GM23338 (cell line): ENCODE data around the gene AKR1E2. TPM values are rescaled to one million over a fixed set of nuclear protein-coding genes. Genes with fewer than 3 reads are reported as not detected.

Source experiments
- ATAC-seq: fragments of 200-7000 bp; cut with Tn5 transposase; 3 replicates; pipeline ENCODE4 v1.9.1; 2020
- DNase-seq: peaks from one replicate; pipeline ENCODE4 v3.0.0-alpha.2; 2015; ENCODE audit warnings: low spot score
- H2AFZ ChIP-seq: fragments of 200-600 bp; sonication (generic); 2 replicates; pipeline ENCODE4 v1.8.0; 2016; ENCODE audit warnings: antibody characterized with exemption, mild to moderate bottlenecking, moderate library complexity
- H3F3A ChIP-seq: fragments of 200-600 bp; sonication (generic); replicated peaks from 2 replicates; pipeline ENCODE4 v1.8.0; 2017; ENCODE audit warnings: antibody characterized with exemption, mixed run types, low read depth
- H3K27ac ChIP-seq: fragments of 200-600 bp; sonication (generic); 2 replicates; pipeline ENCODE4 v1.6.1; 2016; ENCODE audit warnings: low read depth
- H3K27me3 ChIP-seq: fragments of 200-600 bp; sonication (generic); 2 replicates; pipeline ENCODE4 v1.8.0; 2016; ENCODE audit warnings: mild to moderate bottlenecking, mixed run types, moderate library complexity; ENCODE audit not compliant: insufficient read depth
- H3K36me3 ChIP-seq: fragments of 200-600 bp; sonication (generic); 2 replicates; pipeline ENCODE4 v1.8.0; 2016; ENCODE audit warnings: mild to moderate bottlenecking; ENCODE audit not compliant: insufficient read depth
- H3K4me1 ChIP-seq: fragments of 200-600 bp; sonication (generic); 2 replicates; pipeline ENCODE4 v1.8.0; 2016; ENCODE audit warnings: mild to moderate bottlenecking, moderate library complexity; ENCODE audit not compliant: insufficient read depth
- H3K4me2 ChIP-seq: fragments of 200-600 bp; sonication (generic); 2 replicates; pipeline ENCODE4 v1.7.1; 2017; ENCODE audit warnings: mixed run types
- H3K4me3 ChIP-seq: fragments of 200-600 bp; sonication (generic); 2 replicates; pipeline ENCODE4 v1.6.1; 2016; ENCODE audit warnings: mixed run types
- H3K79me2 ChIP-seq: fragments of 200-600 bp; sonication (generic); replicated peaks from 2 replicates; pipeline ENCODE4 v1.8.0; 2017; ENCODE audit warnings: mild to moderate bottlenecking; ENCODE audit not compliant: insufficient read depth
- H3K9me2 ChIP-seq: fragments of 200-600 bp; sonication (generic); 2 replicates; pipeline ENCODE4 v1.8.0; 2017; ENCODE audit not compliant: insufficient read depth
- H4K20me1 ChIP-seq: fragments of 200-600 bp; sonication (generic); replicated peaks from 2 replicates; pipeline ENCODE4 v1.8.0; 2017; ENCODE audit warnings: mild to moderate bottlenecking; ENCODE audit not compliant: insufficient read depth
- H3K27ac Mint-ChIP-seq: 2 replicates; pipeline ENCODE4 v1.8.0; 2020; ENCODE audit warnings: inconsistent platforms, mild to moderate bottlenecking, moderate library complexity, mixed read lengths
- H3K27me3 Mint-ChIP-seq: 3 replicates; pipeline ENCODE4 v1.8.0; 2022; ENCODE audit warnings: low read depth, mild to moderate bottlenecking, moderate library complexity, mixed read lengths, inconsistent platforms; ENCODE audit not compliant: insufficient read depth, poor library complexity
- H3K36me3 Mint-ChIP-seq: 3 replicates; pipeline ENCODE4 v1.8.0; 2021; ENCODE audit warnings: low read depth, mild to moderate bottlenecking, inconsistent platforms, moderate library complexity, mixed read lengths
- H3K4me1 Mint-ChIP-seq: 3 replicates; pipeline ENCODE4 v1.8.0; 2020; ENCODE audit warnings: mild to moderate bottlenecking, inconsistent platforms, mixed read lengths
- H3K4me3 Mint-ChIP-seq: 3 replicates; pipeline ENCODE4 v1.8.0; 2021; ENCODE audit warnings: moderate library complexity, mild to moderate bottlenecking, inconsistent platforms, mixed read lengths
- H3K9me3 Mint-ChIP-seq: 3 replicates; pipeline ENCODE4 v1.8.0; 2020; ENCODE audit warnings: moderate library complexity, mild to moderate bottlenecking, inconsistent platforms, mixed read lengths
- CREB1 ChIP-seq: fragments of 250-450 bp; sonication (Bioruptor Pico); IDR thresholded peaks from 2 replicates; pipeline ENCODE4 v1.5.0; 2020; ENCODE audit warnings: low read depth, mild to moderate bottlenecking, moderate library complexity
- EZH2 ChIP-seq: fragments of 200-600 bp; sonication (generic); IDR thresholded peaks from one replicate; pipeline ENCODE4 v1.8.0; 2017; ENCODE audit warnings: antibody characterized with exemption, mild to moderate bottlenecking, low read depth; ENCODE audit not compliant: unreplicated experiment
- EZH2phosphoT487 ChIP-seq: fragments of 200-600 bp; sonication (generic); IDR thresholded peaks from one replicate; pipeline ENCODE4 v1.8.1; 2018; ENCODE audit warnings: antibody characterized with exemption; ENCODE audit not compliant: unreplicated experiment
- JUNB ChIP-seq: IDR thresholded peaks from one replicate; pipeline ENCODE4 v1.6.1; 2016; ENCODE audit warnings: antibody characterized with exemption; ENCODE audit not compliant: unreplicated experiment
- NANOG ChIP-seq: IDR thresholded peaks from 2 replicates; pipeline ENCODE4 v1.6.1; 2016; ENCODE audit warnings: antibody characterized with exemption, borderline replicate concordance
- POLR2AphosphoS5 ChIP-seq: IDR thresholded peaks from 2 replicates; pipeline ENCODE4 v1.6.1; 2016; ENCODE audit warnings: antibody characterized with exemption, low read depth
- REST ChIP-seq: IDR thresholded peaks from one replicate; pipeline ENCODE4 v1.6.1; 2018; ENCODE audit warnings: antibody characterized with exemption; ENCODE audit not compliant: unreplicated experiment
- STAT1 ChIP-seq: IDR thresholded peaks from one replicate; pipeline ENCODE4 v1.6.1; 2016; ENCODE audit warnings: antibody characterized with exemption; ENCODE audit not compliant: unreplicated experiment
- ZNF114 ChIP-seq: fragments of 250-450 bp; sonication (Bioruptor Pico); IDR thresholded peaks from 2 replicates; pipeline ENCODE4 v1.5.0; 2020; ENCODE audit warnings: mild to moderate bottlenecking, moderate library complexity
- ZNF331 ChIP-seq: fragments of 250-450 bp; sonication (Bioruptor Pico); IDR thresholded peaks from 2 replicates; pipeline ENCODE4 v1.5.0; 2020; ENCODE audit warnings: low read depth, mild to moderate bottlenecking, moderate library complexity
- ZNF462 ChIP-seq: fragments of 250-450 bp; sonication (Bioruptor Pico); IDR thresholded peaks from 2 replicates; pipeline ENCODE4 v1.5.0; 2020; ENCODE audit warnings: mild to moderate bottlenecking, moderate library complexity
- polyA plus RNA-seq: library from polyadenylated mRNA; unstranded; fragments of >200 nt; fragmentation: Nextera tagmentation; extraction: Ambion mirVana; gene quantifications from 2 replicates; pipeline ENCODE4 v1.2.1, GENCODE V29; 2016
- total RNA-seq: library from RNA; depleted of rRNA; stranded (reverse); fragments of >200 nt; shearing (Covaris generic); gene quantifications from 2 replicates; pipeline ENCODE4 v1.2.3, GENCODE V29; 2014
- TF ChIP-seq, protein P1 (sequence below): IDR thresholded peaks from 2 replicates; pipeline ENCODE4 v1.6.1; 2016; ENCODE audit warnings: antibody characterized with exemption
- TF ChIP-seq, protein P2 (sequence below), 2 experiments: fragments of 200-600 bp in 1 of 2; sonication (generic) in 1 of 2; conservative IDR thresholded peaks; 2 replicates each; pipeline versions ENCODE4 v1.5.1 to v1.6.1; 2016 to 2017; ENCODE audit warnings: antibody characterized with exemption in 2 of 2, low read depth in 2 of 2, mild to moderate bottlenecking in 2 of 2, moderate library complexity in 1 of 2

The AKR1E2 gene
- total and polyA plus RNA-seq, 2 experiments from 2014 or later = 2.2 to 4.3 TPM

DNA sequence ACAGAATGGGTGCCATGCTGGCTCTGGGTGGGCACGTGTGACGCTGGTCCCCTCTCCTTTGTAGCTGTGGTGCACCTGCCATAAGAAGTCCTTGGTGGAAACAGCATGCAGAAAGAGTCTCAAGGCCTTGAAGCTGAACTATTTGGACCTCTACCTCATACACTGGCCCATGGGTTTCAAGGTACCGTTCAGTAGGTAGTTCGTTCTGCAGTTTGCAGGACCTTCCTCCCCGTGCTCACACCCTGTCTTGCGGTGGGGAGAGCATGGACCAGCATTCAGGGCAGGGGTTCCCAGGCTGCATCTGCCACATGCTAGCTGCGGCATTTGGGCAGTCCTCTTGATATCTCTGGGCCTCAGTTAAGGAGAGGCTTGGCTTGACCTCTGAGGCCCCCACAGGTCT lies 7.3 kb downstream of the AKR1E2 start:
- Mint-ChIP-seq H3K27ac (no peak overlapping the region), H3K9me3 (no peaks in the 10 kb centered on the region), H3K4me3 (no peak overlapping the region), H3K27me3 (peaks cover 2% of the 10 kb centered on the region), H3K4me1 (no peaks in the 10 kb centered on the region), H3K36me3 (peaks cover 4% of the 10 kb centered on the region; the same call in 1 of the 3 replicates)
- DNase-seq (no peak), ATAC-seq (no peak)
- no peak overlapping the region for H3K4me2 ChIP-seq
- no peak overlapping the region for H3K4me3 ChIP-seq
- H3K79me2 ChIP-seq = no peaks in the 10 kb centered on the region
- 0 out of 2 replicates have a peak, but pooled peaks cover 1% of the 10 kb centered on the region for H3K27me3 ChIP-seq
- no peaks in the 10 kb centered on the region for H3F3A ChIP-seq
- H4K20me1 ChIP-seq = no peaks in the 10 kb centered on the region
- TF ChIP-seq, protein P1, sequence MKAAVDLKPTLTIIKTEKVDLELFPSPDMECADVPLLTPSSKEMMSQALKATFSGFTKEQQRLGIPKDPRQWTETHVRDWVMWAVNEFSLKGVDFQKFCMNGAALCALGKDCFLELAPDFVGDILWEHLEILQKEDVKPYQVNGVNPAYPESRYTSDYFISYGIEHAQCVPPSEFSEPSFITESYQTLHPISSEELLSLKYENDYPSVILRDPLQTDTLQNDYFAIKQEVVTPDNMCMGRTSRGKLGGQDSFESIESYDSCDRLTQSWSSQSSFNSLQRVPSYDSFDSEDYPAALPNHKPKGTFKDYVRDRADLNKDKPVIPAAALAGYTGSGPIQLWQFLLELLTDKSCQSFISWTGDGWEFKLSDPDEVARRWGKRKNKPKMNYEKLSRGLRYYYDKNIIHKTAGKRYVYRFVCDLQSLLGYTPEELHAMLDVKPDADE = no peak
- TF ChIP-seq STAT1 = no peak
- no peak for TF ChIP-seq EZH2phosphoT487
- TF ChIP-seq CREB1 (CRISPR knock-in tag) = no peak
- no peak for TF ChIP-seq POLR2AphosphoS5
- TF ChIP-seq NANOG = no peak
- TF ChIP-seq ZNF114 (CRISPR knock-in tag) = no peak
- no peak for TF ChIP-seq JUNB
- TF ChIP-seq ZNF462 (CRISPR knock-in tag) = no peak
- TF ChIP-seq EZH2 = no peak
- TF ChIP-seq ZNF331 (CRISPR knock-in tag) = no peak
- TF ChIP-seq, protein P2, sequence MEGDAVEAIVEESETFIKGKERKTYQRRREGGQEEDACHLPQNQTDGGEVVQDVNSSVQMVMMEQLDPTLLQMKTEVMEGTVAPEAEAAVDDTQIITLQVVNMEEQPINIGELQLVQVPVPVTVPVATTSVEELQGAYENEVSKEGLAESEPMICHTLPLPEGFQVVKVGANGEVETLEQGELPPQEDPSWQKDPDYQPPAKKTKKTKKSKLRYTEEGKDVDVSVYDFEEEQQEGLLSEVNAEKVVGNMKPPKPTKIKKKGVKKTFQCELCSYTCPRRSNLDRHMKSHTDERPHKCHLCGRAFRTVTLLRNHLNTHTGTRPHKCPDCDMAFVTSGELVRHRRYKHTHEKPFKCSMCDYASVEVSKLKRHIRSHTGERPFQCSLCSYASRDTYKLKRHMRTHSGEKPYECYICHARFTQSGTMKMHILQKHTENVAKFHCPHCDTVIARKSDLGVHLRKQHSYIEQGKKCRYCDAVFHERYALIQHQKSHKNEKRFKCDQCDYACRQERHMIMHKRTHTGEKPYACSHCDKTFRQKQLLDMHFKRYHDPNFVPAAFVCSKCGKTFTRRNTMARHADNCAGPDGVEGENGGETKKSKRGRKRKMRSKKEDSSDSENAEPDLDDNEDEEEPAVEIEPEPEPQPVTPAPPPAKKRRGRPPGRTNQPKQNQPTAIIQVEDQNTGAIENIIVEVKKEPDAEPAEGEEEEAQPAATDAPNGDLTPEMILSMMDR (conservative IDR thresholded peaks at IDR 0.05; ENCODE audit: low read depth in 2 of 2) = no peak
- TF ChIP-seq REST = no peak
- no peaks in the 10 kb centered on the region for H3K4me1 ChIP-seq
- no peak overlapping the region for H3K27ac ChIP-seq
- no peaks in the 10 kb centered on the region for H3K9me2 ChIP-seq
- H3K36me3 ChIP-seq = no peaks in the 10 kb centered on the region
- no peak overlapping the region for H2AFZ ChIP-seq
